Measurements from ENCODE around the gene VAMP1. TPM values are rescaled to one million over a fixed set of nuclear protein-coding genes. Genes with fewer than 3 reads are reported as not detected.
"Not testable (repeated sequence)": the region's sequence is repeated elsewhere in the genome, so short reads cannot be mapped to it uniquely, and the experiment has no call there.

Gene VAMP1
- total and polyA plus RNA-seq, 2 of the 13 experiments (the other 11 are each of a cell fraction or from before 2014, with no cell fraction given), result 2.5 to 7.4 TPM

GRCh38 chr12:6468283-6468575, 2.2 kb downstream of the VAMP1 start:
- H3K27ac ChIP-seq (ENCODE audit: extremely low read length, insufficient read depth, low read length), result no peak overlapping the region
- intact Hi-C loops (cut with micrococcal nuclease; ENCODE audit: unreplicated experiment), result loop anchor here (10.0 kb wide), 1 partner anchor 133 kb away; no protein-coding TSS in a partner anchor
- no peaks in the 10 kb centered on the region for H4K20me1 ChIP-seq (ENCODE audit: insufficient read depth, low read length)
- peaks cover 41% of the 10 kb centered on the region for H3K4me1 ChIP-seq (ENCODE audit: insufficient read depth, low read length)
- no TSS peak for BruUV-seq (replicated peaks)
- no peaks in the 10 kb centered on the region for H3K79me2 ChIP-seq (ENCODE audit: insufficient read depth, low read length)
- no peak for FAIRE-seq
- ATAC-seq, result no peak
- H3K4me3 ChIP-seq (replicated peaks in 1 of 3; ENCODE audit: insufficient read depth in 1 of 3, low read depth in 2 of 3, low read length in 3 of 3), result no peak overlapping the region
- TF ChIP-seq NBN (conservative IDR thresholded peaks at IDR 0.05) (no peak), ZMAT3 (CRISPR knock-in tag; conservative IDR thresholded peaks at IDR 0.05) (no peak)
- no peak overlapping the region for H3K9ac ChIP-seq (ENCODE audit: insufficient read depth, low read depth, low read length)
- peaks cover 7 to 11% of the 10 kb centered on the region in 2 experiments; a peak in 3 of 5 replicates for H3K36me3 ChIP-seq (replicated peaks in 1 of 2; ENCODE audit: control insufficient read depth in 1 of 2, insufficient read depth in 2 of 2, low read length in 2 of 2)
- H3K4me2 ChIP-seq (ENCODE audit: low read depth, low read length), result peak overlapping the region; percentile 8; the same call in 1 of the 2 replicates
- POLR2A ChIA-PET, result interaction anchor here (1.2 to 4.2 kb wide), 3 partner anchors 16 to 67 kb away, joined by 4 to 68 read pairs (median 54); partner anchors contain the start of genes GAPDH, MRPL51 and TAPBPL
- DNase-seq (ENCODE audit: low spot score), result peak; percentile 43
- in situ Hi-C loops (cut with HindIII; ENCODE audit: extremely low pct_ligation_motif_present, low pct_unique_long_range_greater_than_20kb), result loop anchor here (25.0 kb wide), 1 partner anchor 406 kb away; no protein-coding TSS in a partner anchor
- H3K9me3 ChIP-seq (ENCODE audit: low read length), result no peaks in the 10 kb centered on the region
- H3K27me3 ChIP-seq (ENCODE audit: control insufficient read depth in 1 of 2, insufficient read depth in 2 of 2, low read length in 2 of 2), result no peaks in the 10 kb centered on the region
- no peak overlapping the region for H2AFZ ChIP-seq (ENCODE audit: low read length)
- CTCF ChIA-PET (ENCODE audit: low intra/inter-chr PET ratio, low total read pairs), result no interaction called here

- Histone ChIP-seq H3K4me2 (ENCODE audit: low read depth, low read length) (peak overlapping the region; percentile 8; the same call in 1 of the 2 replicates), H3K4me1 (ENCODE audit: insufficient read depth, low read length) (peaks cover 41% of the 10 kb centered on the region), H3K36me3 (replicated peaks in 1 of 2; ENCODE audit: control insufficient read depth in 1 of 2, insufficient read depth in 2 of 2, low read length in 2 of 2) (peaks cover 9 to 14% of the 10 kb centered on the region in 2 experiments; a peak in 4 of 5 replicates)
- H3K4me3 ChIP-seq (replicated peaks in 1 of 3; ENCODE audit: insufficient read depth in 1 of 3, low read depth in 2 of 3, low read length in 3 of 3); H3K27me3 ChIP-seq (ENCODE audit: control insufficient read depth in 1 of 2, insufficient read depth in 2 of 2, low read length in 2 of 2); DNase-seq (ENCODE audit: low spot score); H3K9ac ChIP-seq (ENCODE audit: insufficient read depth, low read depth, low read length); CTCF ChIA-PET (ENCODE audit: low intra/inter-chr PET ratio, low total read pairs); FAIRE-seq; H3K79me2 ChIP-seq (ENCODE audit: insufficient read depth, low read length); ATAC-seq; H4K20me1 ChIP-seq (ENCODE audit: insufficient read depth, low read length); H3K9me3 ChIP-seq (ENCODE audit: low read length); H3K27ac ChIP-seq (ENCODE audit: extremely low read length, insufficient read depth, low read length); BruUV-seq (replicated peaks); H2AFZ ChIP-seq (ENCODE audit: low read length): not testable (repeated sequence)
- in situ Hi-C loops (cut with HindIII; ENCODE audit: extremely low pct_ligation_motif_present, low pct_unique_long_range_greater_than_20kb) (loop anchor here (25.0 kb wide), 1 partner anchor 405 kb away; no protein-coding TSS in a partner anchor), intact Hi-C loops (cut with micrococcal nuclease; ENCODE audit: unreplicated experiment) (loop anchor here (10.0 kb wide), 1 partner anchor 133 kb away; no protein-coding TSS in a partner anchor)
- 89% methylated on average over 7 of the region's 9 CpGs for WGBS (ENCODE audit: low lambda C conversion rate)
- POLR2A ChIA-PET, result interaction anchor here (1.2 to 4.2 kb wide), 2 partner anchors 16 to 25 kb away, joined by 4 to 68 read pairs; partner anchors contain the start of genes MRPL51 and TAPBPL
These were observed 2.8 kb downstream of the VAMP1 start for GRCh38 chr12:6467571-6468282.

- H3K4me1 ChIP-seq (ENCODE audit: insufficient read depth, low read length), result peaks cover 37% of the 10 kb centered on the region
- BruUV-seq (replicated peaks); H3K9me3 ChIP-seq (ENCODE audit: low read length); H3K4me2 ChIP-seq (ENCODE audit: low read depth, low read length); DNase-seq (ENCODE audit: low spot score); H3K4me3 ChIP-seq (replicated peaks in 1 of 3; ENCODE audit: insufficient read depth in 1 of 3, low read depth in 2 of 3, low read length in 3 of 3); H3K79me2 ChIP-seq (ENCODE audit: insufficient read depth, low read length); H3K27ac ChIP-seq (ENCODE audit: extremely low read length, insufficient read depth, low read length); FAIRE-seq; H3K9ac ChIP-seq (ENCODE audit: insufficient read depth, low read depth, low read length); ATAC-seq; H3K27me3 ChIP-seq (ENCODE audit: control insufficient read depth in 1 of 2, insufficient read depth in 2 of 2, low read length in 2 of 2); H2AFZ ChIP-seq (ENCODE audit: low read length); CTCF ChIA-PET (ENCODE audit: low intra/inter-chr PET ratio, low total read pairs); H4K20me1 ChIP-seq (ENCODE audit: insufficient read depth, low read length): not testable (repeated sequence)
- intact Hi-C loops (cut with micrococcal nuclease; ENCODE audit: unreplicated experiment), result loop anchor here (10.0 kb wide), 1 partner anchor 132 kb away; no protein-coding TSS in a partner anchor
- in situ Hi-C loops (cut with HindIII; ENCODE audit: extremely low pct_ligation_motif_present, low pct_unique_long_range_greater_than_20kb), result loop anchor here (25.0 kb wide), 1 partner anchor 404 kb away; no protein-coding TSS in a partner anchor
- POLR2A ChIA-PET, result interaction anchor here (1.6 kb wide), 1 partner anchor 65 kb away, joined by 3 read pairs; no protein-coding TSS in a partner anchor
- H3K36me3 ChIP-seq (replicated peaks in 1 of 2; ENCODE audit: control insufficient read depth in 1 of 2, insufficient read depth in 2 of 2, low read length in 2 of 2), result peaks cover 15 to 24% of the 10 kb centered on the region in 2 experiments; a peak in 4 of 5 replicates
- 93% methylated on average over 3 of the region's 4 CpGs for WGBS (ENCODE audit: low lambda C conversion rate)
These were observed 3.7 kb downstream of the VAMP1 start for GRCh38 chr12:6466751-6467150.
